GM18511 (cell line): ENCODE data around the gene VAPA.
"Not testable (repeated sequence)": the region's sequence is repeated elsewhere in the genome, so short reads cannot be mapped to it uniquely, and the experiment has no call there.

Experiments
- ATAC-seq: cut with Tn5 transposase; IDR thresholded peaks from one replicate; pipeline ENCODE4 v1.9.1; 2021; ENCODE audit warnings: mild to moderate bottlenecking, moderate library complexity; ENCODE audit not compliant: unreplicated experiment

Gene VAPA

GRCh38 chr18:9885170-9886004 is 28.4 kb upstream of the VAPA start, which contains the start of gene TXNDC2:
TSS of gene TXNDC2 (plus strand) at chr18:9885973. CDS start at chr18:9886681, 708 bp downstream.
- no peak for ATAC-seq

- ATAC-seq = no peak
Observed at GRCh38 chr18:9886005-9886348, 27.8 kb upstream of the VAPA start.

GRCh38 chr18:9887992-9888391 is 25.8 kb upstream of the VAPA start:
- ATAC-seq = no peak

- ATAC-seq = no peak
Observed at GRCh38 chr18:9890196-9890595, 23.6 kb upstream of the VAPA start.

GRCh38 chr18:9890957-9891356 is 22.9 kb upstream of the VAPA start:
- ATAC-seq = no peak

- not testable (repeated sequence) for ATAC-seq
Observed at GRCh38 chr18:9891515-9891914, 22.3 kb upstream of the VAPA start.

GRCh38 chr18:9894454-9895068 is 19.3 kb upstream of the VAPA start:
- ATAC-seq = no peak

GRCh38 chr18:9897129-9897528 is 16.7 kb upstream of the VAPA start:
- ATAC-seq = no peak

- not testable (repeated sequence) for ATAC-seq
Observed at GRCh38 chr18:9897787-9898291, 16.0 kb upstream of the VAPA start.

GRCh38 chr18:9898792-9899549 is 14.8 kb upstream of the VAPA start:
- ATAC-seq = peak; percentile 75

GRCh38 chr18:9899550-9899930 is 14.3 kb upstream of the VAPA start:
- not testable (repeated sequence) for ATAC-seq

- ATAC-seq = no peak
Observed at GRCh38 chr18:9900699-9901098, 13.1 kb upstream of the VAPA start.

GRCh38 chr18:9901377-9901776 is 12.4 kb upstream of the VAPA start:
- ATAC-seq = no peak

GRCh38 chr18:9902264-9902663 is 11.6 kb upstream of the VAPA start:
- not testable (repeated sequence) for ATAC-seq

- ATAC-seq = no peak
Observed at GRCh38 chr18:9902832-9903231, 11.0 kb upstream of the VAPA start.

- no peak for ATAC-seq
Observed at GRCh38 chr18:9905401-9905922, 8.4 kb upstream of the VAPA start.

- no peak for ATAC-seq
Observed at GRCh38 chr18:9906481-9906880, 7.3 kb upstream of the VAPA start.

- no peak for ATAC-seq
Observed at GRCh38 chr18:9907867-9908266, 5.9 kb upstream of the VAPA start.

GRCh38 chr18:9910071-9910470 is 3.7 kb upstream of the VAPA start:
- no peak for ATAC-seq

- ATAC-seq = no peak
Observed at GRCh38 chr18:9910661-9911060, 3.2 kb upstream of the VAPA start.

- ATAC-seq = no peak
Observed at GRCh38 chr18:9911226-9911625, 2.6 kb upstream of the VAPA start.
